Choroid plexus epithelial cell (primary cell): ENCODE data around the gene KLHDC10.
A peak's percentile ranks its signal among the peaks of the same experiment; 100 is the strongest.

ENCODE experiments used
- DNase-seq: peaks from one replicate; pipeline ENCODE4 v3.0.0-alpha.2; 2010; ENCODE audit warnings: low read depth
- H3K4me3 ChIP-seq: 2 replicates; pipeline ENCODE4 v1.5.1; 2011; ENCODE audit warnings: low read depth, mild to moderate bottlenecking, control low read depth, low read length, moderate library complexity
- CTCF ChIP-seq: conservative IDR thresholded peaks from 2 replicates; pipeline ENCODE4 v1.5.1; 2011; ENCODE audit warnings: low read depth, mild to moderate bottlenecking, control low read depth, inconsistent platforms, low read length, moderate library complexity

The KLHDC10 gene

GRCh38 chr7:130131964-130132875, 61.9 kb downstream of the KLHDC10 start:
- no peak overlapping the region for H3K4me3 ChIP-seq
- DNase-seq, result no peak
- TF ChIP-seq CTCF, result no peak

- H3K4me3 ChIP-seq, result no peak overlapping the region
- no peak for DNase-seq
- no peak for TF ChIP-seq CTCF
Observed at GRCh38 chr7:130133029-130133782, 62.9 kb downstream of the KLHDC10 start.

DNA sequence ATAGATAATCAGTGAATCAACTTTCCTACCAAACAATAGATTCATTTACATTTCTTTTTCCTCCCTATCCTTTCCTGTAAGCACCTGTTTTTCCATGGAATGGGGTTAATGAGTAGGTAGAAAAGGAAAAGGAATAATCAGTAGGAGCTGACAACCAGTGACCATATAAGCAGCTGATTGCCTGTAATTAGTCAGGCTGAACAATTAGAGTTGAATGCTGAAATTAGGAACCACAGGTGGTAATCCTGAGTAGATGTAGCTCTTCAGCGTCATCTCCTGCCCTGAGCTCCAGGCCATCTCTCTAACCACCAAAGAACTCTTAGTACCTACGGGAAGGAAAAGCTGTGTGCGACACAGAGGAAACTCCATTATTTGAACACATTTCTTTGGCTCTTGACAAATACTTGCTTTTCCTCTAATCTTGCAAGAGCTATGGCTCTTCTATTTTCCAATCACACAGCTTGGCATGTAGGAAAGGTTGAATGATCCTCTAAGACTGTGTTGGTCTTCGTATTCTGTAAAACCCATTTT, 63.8 kb downstream of the KLHDC10 start:
- DNase-seq, result no peak
- TF ChIP-seq CTCF, result no peak
- no peak overlapping the region for H3K4me3 ChIP-seq

DNA sequence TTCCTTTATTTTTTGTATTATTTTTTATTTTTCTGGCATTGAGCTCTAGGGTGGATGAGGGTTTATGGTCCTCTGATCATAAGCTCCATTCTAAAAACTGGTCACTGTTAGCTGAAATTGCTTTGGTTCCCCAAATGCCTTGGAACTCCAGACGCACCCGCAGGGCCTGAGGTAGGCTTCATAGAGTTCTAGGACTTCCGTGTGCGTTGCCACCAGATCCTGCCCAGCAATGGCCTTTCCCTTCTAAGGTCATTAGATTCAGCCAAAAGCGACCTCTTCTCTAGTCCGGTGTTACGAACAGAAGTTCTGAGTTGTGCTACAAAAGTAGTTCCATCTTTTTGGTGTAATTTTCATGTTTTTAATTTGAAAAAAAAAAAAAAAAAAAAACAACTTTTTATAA, 64.4 kb downstream of the KLHDC10 start:
- H3K4me3 ChIP-seq, result no peak overlapping the region
- TF ChIP-seq CTCF, result no peak
- DNase-seq, result no peak

DNA sequence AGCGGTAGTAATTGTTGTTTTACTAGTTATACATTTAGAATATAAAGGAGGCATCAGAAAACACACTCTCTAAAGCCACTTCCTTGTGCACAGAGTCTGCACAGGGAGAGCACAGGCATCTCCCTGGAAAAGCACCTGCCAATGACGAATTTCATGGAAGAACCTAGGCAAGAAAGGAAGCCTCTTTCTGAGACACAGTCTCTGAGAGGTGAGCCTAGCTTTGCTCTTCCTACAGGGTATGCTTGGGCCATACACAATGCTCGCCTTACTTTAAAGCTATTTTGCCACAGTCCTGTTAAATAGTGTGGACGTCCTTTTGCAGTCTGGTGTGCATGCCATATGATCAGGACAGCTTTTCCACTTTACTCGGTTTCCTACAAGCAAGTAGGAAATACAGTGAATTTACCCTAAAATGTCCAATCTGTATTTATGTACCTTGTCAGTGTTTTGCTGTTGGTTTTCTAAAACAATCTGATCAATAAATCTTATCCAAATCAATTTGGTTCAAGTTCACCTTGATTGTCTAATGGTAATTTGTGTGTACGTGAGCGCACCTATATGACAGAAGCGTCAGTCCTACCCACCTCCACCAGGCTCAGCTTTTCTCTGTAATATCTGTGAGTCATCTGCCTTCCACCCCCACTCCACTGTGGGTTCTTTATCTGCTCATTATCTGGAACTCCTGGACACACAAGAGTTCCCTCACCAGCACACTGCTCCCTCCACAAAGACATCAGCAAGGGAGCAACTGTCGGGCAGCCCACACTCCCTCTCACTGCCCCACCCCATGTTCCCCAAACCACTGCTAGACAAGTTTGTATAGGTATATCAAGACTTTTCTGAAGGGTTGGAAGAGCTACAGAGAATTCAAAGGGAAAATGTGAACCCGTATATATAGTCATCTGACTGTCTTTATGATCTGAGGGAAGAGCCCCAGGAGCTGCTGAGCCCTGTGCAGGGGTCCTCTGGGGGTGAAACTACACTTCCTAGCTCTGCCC, 65.2 kb downstream of the KLHDC10 start:
- no peak for TF ChIP-seq CTCF
- DNase-seq, result peak; percentile 33
- H3K4me3 ChIP-seq, result no peak overlapping the region

DNA sequence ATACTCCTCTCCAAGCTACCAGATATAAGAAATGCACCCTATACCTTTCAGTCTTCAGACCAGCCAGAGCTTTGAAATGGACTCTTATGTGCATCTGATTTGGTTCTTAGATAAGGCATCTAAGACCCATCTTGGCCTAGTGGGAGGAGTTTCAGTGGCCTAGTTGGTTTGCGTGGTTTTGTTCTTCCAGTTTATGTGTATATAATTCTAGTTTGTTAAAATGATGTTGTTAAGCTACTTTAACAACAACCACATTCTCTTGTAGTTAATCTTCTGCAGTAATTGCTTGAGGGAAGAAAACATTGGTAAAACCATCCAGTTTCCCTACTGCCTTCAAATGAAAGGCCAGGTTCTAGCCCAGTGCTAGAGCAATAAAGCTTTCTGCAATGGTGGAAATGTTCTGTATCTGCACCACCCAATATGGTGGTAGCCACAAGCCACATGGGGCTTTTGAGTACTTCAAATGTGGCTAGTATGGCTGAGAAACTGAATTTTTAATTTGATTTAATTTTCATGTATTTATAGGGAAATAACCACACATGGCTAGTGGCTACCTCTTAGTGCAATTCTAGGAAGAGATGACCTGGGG, 66.3 kb downstream of the KLHDC10 start:
- TF ChIP-seq CTCF, result no peak
- DNase-seq, result no peak
- no peak overlapping the region for H3K4me3 ChIP-seq
